PC-3 (cell line): ENCODE results near the gene ADI1.
"Not testable (repeated sequence)": the region's sequence is repeated elsewhere in the genome, so short reads cannot be mapped to it uniquely, and the experiment has no call there.

Source experiments
- CTCF ChIP-seq: fragments of 300-600 bp; sonication (generic); conservative IDR thresholded peaks from 2 replicates; pipeline ENCODE4 v1.5.1; 2017; ENCODE audit warnings: antibody characterized with exemption, low read depth, mild to moderate bottlenecking, low read length
- EZH2phosphoT487 ChIP-seq: fragments of 300-600 bp; sonication (generic); IDR thresholded peaks from 2 replicates; pipeline ENCODE4 v1.6.1; 2018; ENCODE audit warnings: mild to moderate bottlenecking, antibody characterized with exemption, low read length, borderline replicate concordance

- not testable (repeated sequence) for TF ChIP-seq EZH2phosphoT487, CTCF
Observed at GRCh38 chr2:3515438-3515837, 3.9 kb downstream of the ADI1 start.
